Spleen (tissue), 7 donors: Measurements from ENCODE around the gene N4BP2L1.

Experiments used
- POLR2AphosphoS5 ChIP-seq, 3 donors: sonication (generic); formaldehyde crosslinking; IDR thresholded peaks; one replicate each; pipeline ENCODE4 v1.5.1; 2017; ENCODE audit warnings: antibody characterized with exemption in 3 of 3
- TF ChIP-seq, protein P1 (sequence below), 11 experiments: fragments of 200-600 bp in 7 of 11; fragments of 450-650 bp in 4 of 11; sonication (generic) in 4 of 11; IDR thresholded peaks in 8 of 11; conservative IDR thresholded peaks in 3 of 11; 1 replicate in 7 of 11; 2 replicates in 4 of 11; pipeline versions ENCODE4 v1.4.0 to v1.8.0; 2016 to 2021; ENCODE audit warnings: antibody characterized with exemption in 11 of 11, inconsistent platforms in 4 of 11, mild to moderate bottlenecking in 1 of 11
- donor health status: DM: no; HTN: no; CAD: no; lungs with moderate emphysema.
- donor health status: DM: no; HTN: no; CAD: no.
- donor health status: DM: no; HTN: no; CAD: no.

DNA sequence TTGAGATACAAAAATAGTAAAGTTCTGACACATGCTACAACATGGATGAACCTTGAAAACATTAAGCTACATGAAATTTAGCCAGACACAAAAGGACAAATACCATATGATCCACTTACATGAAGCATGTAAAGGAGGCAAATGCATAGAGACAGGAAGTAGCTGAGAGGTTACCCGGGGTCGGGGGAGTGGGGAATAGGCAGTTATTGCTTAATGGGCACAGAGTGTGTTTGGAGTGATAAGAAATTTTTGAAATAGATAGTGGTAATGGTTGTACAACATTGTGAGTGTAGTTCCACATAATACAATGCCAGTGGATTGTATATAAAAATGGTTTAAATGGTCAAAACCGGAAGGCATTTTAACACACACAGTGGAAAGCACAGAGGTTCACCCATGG is 4.3 kb downstream of the N4BP2L1 start:
- no peak for TF ChIP-seq POLR2AphosphoS5 (IDR thresholded peaks at IDR 0.05)
- TF ChIP-seq, protein P1, sequence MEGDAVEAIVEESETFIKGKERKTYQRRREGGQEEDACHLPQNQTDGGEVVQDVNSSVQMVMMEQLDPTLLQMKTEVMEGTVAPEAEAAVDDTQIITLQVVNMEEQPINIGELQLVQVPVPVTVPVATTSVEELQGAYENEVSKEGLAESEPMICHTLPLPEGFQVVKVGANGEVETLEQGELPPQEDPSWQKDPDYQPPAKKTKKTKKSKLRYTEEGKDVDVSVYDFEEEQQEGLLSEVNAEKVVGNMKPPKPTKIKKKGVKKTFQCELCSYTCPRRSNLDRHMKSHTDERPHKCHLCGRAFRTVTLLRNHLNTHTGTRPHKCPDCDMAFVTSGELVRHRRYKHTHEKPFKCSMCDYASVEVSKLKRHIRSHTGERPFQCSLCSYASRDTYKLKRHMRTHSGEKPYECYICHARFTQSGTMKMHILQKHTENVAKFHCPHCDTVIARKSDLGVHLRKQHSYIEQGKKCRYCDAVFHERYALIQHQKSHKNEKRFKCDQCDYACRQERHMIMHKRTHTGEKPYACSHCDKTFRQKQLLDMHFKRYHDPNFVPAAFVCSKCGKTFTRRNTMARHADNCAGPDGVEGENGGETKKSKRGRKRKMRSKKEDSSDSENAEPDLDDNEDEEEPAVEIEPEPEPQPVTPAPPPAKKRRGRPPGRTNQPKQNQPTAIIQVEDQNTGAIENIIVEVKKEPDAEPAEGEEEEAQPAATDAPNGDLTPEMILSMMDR (IDR thresholded peaks at IDR 0.05 in 8 of 11, conservative IDR thresholded peaks at IDR 0.05 in 3 of 11): no peak
